GM13976 (cell line): ENCODE data around the gene TOP1.
A peak's percentile ranks its signal among the peaks of the same experiment; 100 is the strongest.

Source experiments
- DNase-seq: peaks from one replicate; pipeline ENCODE4 v3.0.0; 2012; ENCODE audit warnings: low spot score
- CTCF ChIP-seq: IDR thresholded peaks from 2 replicates; pipeline ENCODE4 v1.5.1; 2012; ENCODE audit warnings: borderline replicate concordance, mild to moderate bottlenecking; ENCODE audit not compliant: insufficient read depth; ENCODE audit errors: extremely low read depth, missing control alignments, control extremely low read depth
- in situ Hi-C: fragments of 300-500 bp; cut with MboI; formaldehyde crosslinking; loops from one replicate; pipeline ENCODE4 v1.12.0; 2022; ENCODE audit warnings: low sequenced_read_pairs, mixed read lengths, inconsistent platforms; ENCODE audit not compliant: unreplicated experiment

Gene TOP1

GRCh38 chr20:41061155-41061554, 32.5 kb downstream of the TOP1 start:
- no peak for DNase-seq
- no peak for TF ChIP-seq CTCF
- in situ Hi-C loops = loop anchor here (10.0 kb wide), 1 partner anchor 86 kb away; no protein-coding TSS in a partner anchor

GRCh38 chr20:41063442-41063841, 34.8 kb downstream of the TOP1 start:
- TF ChIP-seq CTCF = peak; percentile 15
- in situ Hi-C loops = loop anchor here (10.0 kb wide), 1 partner anchor 89 kb away; no protein-coding TSS in a partner anchor
- no peak for DNase-seq

DNA sequence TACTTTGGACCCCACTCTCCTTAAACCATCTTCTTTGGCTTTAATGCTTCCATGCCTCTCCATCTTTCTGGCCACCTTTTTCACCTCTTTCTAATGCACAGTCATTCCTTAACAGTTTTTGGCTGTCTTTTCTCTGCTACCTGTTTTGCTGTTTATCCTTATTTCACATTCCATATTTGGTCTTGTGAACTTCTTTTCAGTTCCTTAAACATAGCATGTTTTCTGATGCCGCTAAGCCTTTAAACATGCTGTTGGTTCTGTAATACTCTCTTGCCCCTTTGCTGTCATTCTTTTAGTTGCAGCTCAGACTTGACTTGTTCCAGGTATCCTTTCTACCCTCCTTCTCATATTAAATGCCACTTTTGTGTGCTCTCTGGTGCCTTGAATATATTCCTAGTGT, 35.8 kb downstream of the TOP1 start:
- in situ Hi-C loops = loop anchor here (10.0 kb wide), 1 partner anchor 90 kb away; no protein-coding TSS in a partner anchor
- peak; percentile 23 for TF ChIP-seq CTCF
- peak; percentile 61 for DNase-seq

GRCh38 chr20:41065716-41066115, 37.1 kb downstream of the TOP1 start:
- in situ Hi-C loops = loop anchor here (10.0 kb wide), 1 partner anchor 91 kb away; no protein-coding TSS in a partner anchor
- TF ChIP-seq CTCF = no peak
- DNase-seq = no peak

- no peak for TF ChIP-seq CTCF
- in situ Hi-C loops = loop anchor here (10.0 kb wide), 1 partner anchor 94 kb away; no protein-coding TSS in a partner anchor
Measured at GRCh38 chr20:41068806-41069205, 40.2 kb downstream of the TOP1 start.

GRCh38 chr20:41072190-41072863, 43.7 kb downstream of the TOP1 start:
- in situ Hi-C loops = no loop called here
- TF ChIP-seq CTCF = no peak
- no peak for DNase-seq

More at GRCh38 chr20:41068806-41069205, 40.2 kb downstream of the TOP1 start:
- no peak for DNase-seq
